Measurements from ENCODE around the gene ITGA1.
A peak's percentile ranks its signal among the peaks of the same experiment; 100 is the strongest.
"Not testable (repeated sequence)": the region's sequence is repeated elsewhere in the genome, so short reads cannot be mapped to it uniquely, and the experiment has no call there.

Gene ITGA1

GRCh38 chr5:52787600-52788504, at the start of gene ITGA1, which contains the start of gene PELO:
Gene ITGA1, plus strand, starts transcription at chr5:52787916. Its CDS starts 438 bp downstream, at chr5:52788354.
Gene PELO, plus strand, starts transcription at chr5:52787916. Its CDS starts 12,479 bp downstream, at chr5:52800395.
- peak in 1 of 3 donors; percentile 27 for DNase-seq (ENCODE audit: low read depth in 3 of 3, low spot score in 1 of 3)

GRCh38 chr5:52738095-52738506, 49.6 kb upstream of the ITGA1 start:
- no peak for DNase-seq (ENCODE audit: low read depth in 3 of 3, low spot score in 1 of 3)

GRCh38 chr5:52740007-52740406, 47.7 kb upstream of the ITGA1 start:
- no peak for DNase-seq (ENCODE audit: low read depth in 3 of 3, low spot score in 1 of 3)

- no peak for DNase-seq (ENCODE audit: low read depth in 3 of 3, low spot score in 1 of 3)
Measured at GRCh38 chr5:52743012-52743411, 44.7 kb upstream of the ITGA1 start.

GRCh38 chr5:52743529-52743928, 44.2 kb upstream of the ITGA1 start:
- DNase-seq (ENCODE audit: low read depth in 3 of 3, low spot score in 1 of 3): no peak

- DNase-seq (ENCODE audit: low read depth in 3 of 3, low spot score in 1 of 3): peak in 2 of 3 donors; percentile 7 to 19
Measured at GRCh38 chr5:52743970-52744369, 43.7 kb upstream of the ITGA1 start.

- DNase-seq (ENCODE audit: low read depth in 3 of 3, low spot score in 1 of 3): not testable (repeated sequence)
Measured at GRCh38 chr5:52744867-52745458, 42.8 kb upstream of the ITGA1 start.

GRCh38 chr5:52746539-52746938, 41.2 kb upstream of the ITGA1 start:
- DNase-seq (ENCODE audit: low read depth in 3 of 3, low spot score in 1 of 3): no peak

- no peak for DNase-seq (ENCODE audit: low read depth in 3 of 3, low spot score in 1 of 3)
Measured at GRCh38 chr5:52748590-52748989, 39.1 kb upstream of the ITGA1 start.

GRCh38 chr5:52749666-52750065, 38.0 kb upstream of the ITGA1 start:
- DNase-seq (ENCODE audit: low read depth in 3 of 3, low spot score in 1 of 3): no peak

- DNase-seq (ENCODE audit: low read depth in 3 of 3, low spot score in 1 of 3): no peak
Measured at GRCh38 chr5:52751137-52751536, 36.6 kb upstream of the ITGA1 start.

GRCh38 chr5:52754051-52754450, 33.7 kb upstream of the ITGA1 start:
- no peak for DNase-seq (ENCODE audit: low read depth in 3 of 3, low spot score in 1 of 3)

GRCh38 chr5:52757527-52757926, 30.2 kb upstream of the ITGA1 start:
- no peak for DNase-seq (ENCODE audit: low read depth in 3 of 3, low spot score in 1 of 3)

- DNase-seq (ENCODE audit: low read depth in 3 of 3, low spot score in 1 of 3): no peak
Measured at GRCh38 chr5:52758014-52758413, 29.7 kb upstream of the ITGA1 start.

- no peak for DNase-seq (ENCODE audit: low read depth in 3 of 3, low spot score in 1 of 3)
Measured at GRCh38 chr5:52759331-52759730, 28.4 kb upstream of the ITGA1 start.

GRCh38 chr5:52760695-52761366, 26.9 kb upstream of the ITGA1 start:
- no peak for DNase-seq (ENCODE audit: low read depth in 3 of 3, low spot score in 1 of 3)

- no peak for DNase-seq (ENCODE audit: low read depth in 3 of 3, low spot score in 1 of 3)
Measured at GRCh38 chr5:52767217-52767743, 20.4 kb upstream of the ITGA1 start.

- DNase-seq (ENCODE audit: low read depth in 3 of 3, low spot score in 1 of 3): no peak
Measured at GRCh38 chr5:52767766-52768480, 19.8 kb upstream of the ITGA1 start.

GRCh38 chr5:52769061-52769460, 18.7 kb upstream of the ITGA1 start:
- DNase-seq (ENCODE audit: low read depth in 3 of 3, low spot score in 1 of 3): no peak

- no peak for DNase-seq (ENCODE audit: low read depth in 3 of 3, low spot score in 1 of 3)
Measured at GRCh38 chr5:52770287-52770939, 17.3 kb upstream of the ITGA1 start.
